Stimulated activated CD8-positive, alpha-beta memory T cell treated with anti-CD3 and anti-CD28 coated beads, Interleukin-2, amount 100 ng/mL, for 48 hours (primary cell): ENCODE data around the gene PRR12.

ENCODE experiments used
- DNase-seq, 2 donors: peaks; one replicate each; pipeline ENCODE4 v3.0.0-alpha.2; 2020; ENCODE audit warnings: low read depth in 2 of 2

The PRR12 gene, protein sequence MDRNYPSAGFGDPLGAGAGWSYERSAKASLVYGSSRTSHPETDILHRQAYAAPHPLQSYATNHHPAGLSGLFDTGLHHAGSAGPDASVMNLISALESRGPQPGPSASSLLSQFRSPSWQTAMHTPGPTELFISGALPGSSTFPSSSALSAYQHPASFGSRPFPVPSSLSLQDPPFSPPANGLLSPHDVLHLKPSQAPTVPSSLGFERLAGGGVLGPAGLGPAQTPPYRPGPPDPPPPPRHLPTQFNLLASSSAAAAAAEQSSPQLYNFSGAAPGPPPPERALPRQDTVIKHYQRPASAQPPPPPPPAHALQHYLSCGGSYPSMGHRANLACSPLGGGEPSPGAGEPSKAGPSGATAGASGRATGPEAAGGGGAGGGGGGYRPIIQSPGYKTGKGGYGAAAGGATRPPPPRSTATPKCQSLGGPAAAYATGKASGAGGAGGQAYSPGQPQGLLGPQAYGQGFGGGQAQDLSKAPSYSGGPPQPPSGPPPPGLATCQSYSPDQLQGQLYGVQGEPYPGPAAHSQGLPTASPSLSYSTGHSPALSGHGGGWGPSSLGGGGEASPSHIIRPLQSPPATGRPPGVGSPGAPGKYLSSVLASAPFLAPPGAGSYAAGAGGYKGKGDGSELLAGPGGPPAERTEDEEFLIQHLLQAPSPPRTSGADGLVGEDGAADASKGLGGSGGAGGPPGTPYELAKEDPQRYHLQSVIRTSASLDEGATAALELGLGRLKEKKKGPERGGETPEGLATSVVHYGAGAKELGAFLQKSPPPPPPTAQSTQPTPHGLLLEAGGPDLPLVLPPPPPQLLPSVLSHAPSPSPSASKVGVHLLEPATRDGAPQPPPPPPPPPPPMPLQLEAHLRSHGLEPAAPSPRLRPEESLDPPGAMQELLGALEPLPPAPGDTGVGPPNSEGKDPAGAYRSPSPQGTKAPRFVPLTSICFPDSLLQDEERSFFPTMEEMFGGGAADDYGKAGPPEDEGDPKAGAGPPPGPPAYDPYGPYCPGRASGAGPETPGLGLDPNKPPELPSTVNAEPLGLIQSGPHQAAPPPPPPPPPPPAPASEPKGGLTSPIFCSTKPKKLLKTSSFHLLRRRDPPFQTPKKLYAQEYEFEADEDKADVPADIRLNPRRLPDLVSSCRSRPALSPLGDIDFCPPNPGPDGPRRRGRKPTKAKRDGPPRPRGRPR (N-terminal part only)

DNA sequence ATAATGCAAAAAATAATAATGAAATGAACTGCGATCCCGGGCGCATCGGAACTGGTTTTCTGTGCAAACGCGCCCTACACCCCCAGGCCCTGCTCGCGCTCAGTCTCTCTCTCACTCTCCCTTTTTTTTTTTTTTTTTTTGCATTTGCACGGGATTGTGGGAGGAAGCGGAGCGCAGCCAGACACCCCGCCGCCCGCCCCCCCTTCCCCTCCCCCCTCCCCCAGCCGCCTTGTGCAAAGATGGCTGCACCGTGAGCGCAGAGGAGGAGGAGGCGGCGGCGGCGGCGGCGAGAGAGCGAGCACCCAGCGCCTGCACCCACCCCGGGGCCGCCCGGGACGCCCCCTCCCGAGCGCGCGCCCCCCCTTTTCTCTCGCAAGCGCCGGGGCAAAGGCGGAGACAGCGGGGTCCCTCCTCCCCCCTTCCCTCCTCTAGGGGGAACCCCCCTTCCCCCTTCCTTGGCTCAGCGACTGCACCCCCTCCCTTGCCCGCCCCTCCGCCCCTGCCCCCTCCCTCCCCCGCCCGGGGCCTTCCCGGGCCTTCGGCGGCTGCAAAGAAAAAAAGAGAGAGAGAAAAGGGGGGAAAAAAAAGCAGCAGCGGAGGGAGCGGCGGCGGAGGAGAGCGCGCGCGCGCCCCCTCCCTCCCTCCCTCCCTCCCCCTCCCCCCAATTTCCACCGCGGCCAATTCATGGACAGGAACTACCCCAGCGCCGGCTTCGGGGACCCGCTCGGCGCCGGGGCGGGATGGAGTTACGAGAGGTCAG is at the start of gene PRR12:
TSS of gene PRR12 (plus strand) at position 212 of the 760 bp plus-strand sequence. CDS start at position 685, 473 bp downstream.
- peak; percentile 46 to 61 for DNase-seq

DNA sequence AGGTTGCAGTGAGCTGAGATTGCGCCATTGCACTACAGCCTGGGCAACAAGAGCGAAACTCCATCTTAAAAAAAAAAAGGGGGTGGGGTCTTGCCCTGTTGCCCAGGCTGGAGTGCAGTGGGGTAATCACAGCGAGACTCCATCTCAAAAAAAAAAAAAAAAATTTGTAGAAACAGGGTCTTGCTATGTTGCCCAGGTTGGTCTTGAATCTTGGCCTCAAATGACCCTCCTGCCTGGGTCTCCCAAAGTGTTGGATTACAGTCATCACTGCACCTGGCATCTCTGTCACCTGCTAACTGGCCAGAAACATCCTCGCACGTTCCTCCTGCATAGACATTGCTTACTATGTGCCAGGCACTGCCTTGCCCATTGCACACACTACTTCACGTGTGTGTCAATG is 49.1 kb upstream of the PRR12 start:
- DNase-seq, result no peak

DNA sequence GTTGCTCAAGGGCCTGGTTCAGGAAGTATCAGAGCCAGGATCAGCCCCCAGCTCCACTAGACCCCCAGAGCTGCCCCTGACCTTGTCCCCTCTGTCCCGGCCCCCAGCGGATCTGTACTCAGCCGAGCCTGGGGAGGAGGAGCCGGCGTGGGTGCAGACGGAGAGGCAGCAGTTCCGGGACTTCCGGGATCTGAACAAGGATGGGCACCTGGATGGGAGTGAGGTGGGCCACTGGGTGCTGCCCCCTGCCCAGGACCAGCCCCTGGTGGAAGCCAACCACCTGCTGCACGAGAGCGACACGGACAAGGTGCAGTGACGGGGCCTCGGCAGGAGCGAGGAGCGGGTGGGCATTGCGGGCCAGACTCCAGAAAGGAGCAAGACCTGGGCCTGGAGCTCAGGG is 48.5 kb upstream of the PRR12 start:
- DNase-seq, result no peak

DNA sequence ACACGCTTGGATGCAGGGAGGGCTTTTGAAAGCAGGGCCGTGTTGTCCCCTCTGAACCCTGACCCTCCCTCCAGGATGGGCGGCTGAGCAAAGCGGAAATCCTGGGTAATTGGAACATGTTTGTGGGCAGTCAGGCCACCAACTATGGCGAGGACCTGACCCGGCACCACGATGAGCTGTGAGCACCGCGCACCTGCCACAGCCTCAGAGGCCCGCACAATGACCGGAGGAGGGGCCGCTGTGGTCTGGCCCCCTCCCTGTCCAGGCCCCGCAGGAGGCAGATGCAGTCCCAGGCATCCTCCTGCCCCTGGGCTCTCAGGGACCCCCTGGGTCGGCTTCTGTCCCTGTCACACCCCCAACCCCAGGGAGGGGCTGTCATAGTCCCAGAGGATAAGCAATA is 48.0 kb upstream of the PRR12 start:
- no peak for DNase-seq

DNA sequence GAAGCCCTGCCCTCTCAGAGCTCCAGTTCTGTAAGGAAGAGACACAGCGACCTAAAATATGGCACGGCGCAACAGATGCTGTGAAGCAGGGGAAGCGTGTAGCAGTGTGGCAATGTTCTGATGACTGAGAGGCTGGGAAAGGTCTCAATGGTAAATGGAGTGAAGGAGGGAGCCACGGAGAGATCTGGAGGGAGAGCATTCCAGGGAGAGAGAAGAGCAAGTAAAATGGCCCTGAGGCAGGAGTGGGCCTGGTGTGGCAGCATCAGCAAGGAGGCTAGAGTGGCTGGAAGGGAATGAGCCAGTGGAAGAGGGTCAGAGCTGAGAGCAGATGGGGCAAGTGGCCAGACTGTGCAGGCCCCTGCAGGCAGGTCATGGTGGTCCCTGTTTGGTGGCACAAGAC is 46.8 kb upstream of the PRR12 start:
- no peak for DNase-seq

DNA sequence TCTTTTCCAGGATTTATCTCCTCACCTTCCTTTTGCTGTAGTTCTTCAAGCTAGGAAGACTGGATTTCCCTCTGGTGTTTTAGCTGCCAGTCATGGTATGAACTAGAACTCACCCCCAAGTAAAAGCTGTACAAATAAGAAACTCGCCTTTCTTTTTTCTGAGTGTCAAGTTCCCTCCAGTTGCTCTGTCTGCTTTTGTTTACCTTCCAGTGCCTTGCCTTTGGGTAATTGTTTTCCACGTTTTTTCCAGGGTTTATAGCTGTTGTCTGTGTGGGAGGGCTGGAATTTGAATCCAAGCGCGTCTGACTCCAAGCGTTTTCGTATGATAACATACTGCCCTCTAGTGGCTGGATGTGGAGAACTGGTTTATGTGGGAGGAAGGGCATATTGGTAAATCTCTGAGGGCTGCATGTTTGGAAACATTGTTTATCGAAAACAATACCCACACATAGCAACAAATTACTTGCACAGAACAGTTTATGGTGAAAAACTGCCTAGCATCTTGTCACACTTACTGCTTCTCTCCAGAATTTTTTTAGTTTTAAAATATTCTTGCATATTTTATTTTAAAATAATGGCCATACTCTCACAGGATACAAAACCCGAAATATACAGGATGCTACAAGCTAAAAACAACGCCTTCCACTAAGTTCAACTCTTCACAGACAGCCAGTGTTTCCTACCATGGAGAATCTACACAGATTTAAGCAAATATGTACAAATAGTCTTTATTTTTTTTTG is 44.0 kb upstream of the PRR12 start:
- no peak for DNase-seq

DNA sequence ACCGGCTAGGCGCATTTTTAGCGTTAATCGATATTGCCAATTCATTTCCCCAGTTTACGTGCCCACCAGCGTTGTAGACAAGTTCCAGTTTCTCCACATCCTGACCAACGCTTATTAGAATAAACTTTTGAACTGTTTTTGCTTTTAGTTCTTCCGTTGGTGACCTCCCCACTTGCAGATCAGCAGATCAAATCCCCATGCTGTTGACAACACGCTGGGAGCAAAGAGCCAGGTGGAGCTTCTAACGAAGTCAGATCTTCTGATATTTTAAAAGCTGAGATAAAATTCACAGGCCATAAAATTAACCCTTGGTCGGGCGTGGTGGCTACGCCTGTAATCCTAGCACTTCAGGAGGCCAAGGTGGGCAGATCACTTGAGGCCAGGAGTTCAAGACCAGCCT is 41.9 kb upstream of the PRR12 start:
- DNase-seq, result no peak

DNA sequence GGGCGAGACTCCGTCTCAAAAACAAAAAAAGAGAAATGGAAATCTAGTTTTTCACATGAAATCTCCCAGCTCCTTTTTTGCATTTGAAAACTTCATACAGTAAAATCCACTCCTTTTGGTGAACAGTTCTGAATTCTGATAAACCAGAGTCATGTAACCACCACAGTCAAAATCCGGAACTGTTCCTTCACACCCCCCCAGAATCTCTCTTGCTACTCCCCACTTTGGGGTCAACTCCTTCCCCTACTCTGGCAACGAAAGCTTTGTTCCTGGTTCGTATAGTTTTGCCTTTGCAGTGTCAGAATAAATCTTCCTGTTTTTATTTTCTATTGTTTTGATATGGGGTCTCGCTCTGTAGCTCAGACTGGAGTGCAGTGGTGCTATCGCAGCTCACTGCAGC is 39.5 kb upstream of the PRR12 start:
- no peak for DNase-seq

DNA sequence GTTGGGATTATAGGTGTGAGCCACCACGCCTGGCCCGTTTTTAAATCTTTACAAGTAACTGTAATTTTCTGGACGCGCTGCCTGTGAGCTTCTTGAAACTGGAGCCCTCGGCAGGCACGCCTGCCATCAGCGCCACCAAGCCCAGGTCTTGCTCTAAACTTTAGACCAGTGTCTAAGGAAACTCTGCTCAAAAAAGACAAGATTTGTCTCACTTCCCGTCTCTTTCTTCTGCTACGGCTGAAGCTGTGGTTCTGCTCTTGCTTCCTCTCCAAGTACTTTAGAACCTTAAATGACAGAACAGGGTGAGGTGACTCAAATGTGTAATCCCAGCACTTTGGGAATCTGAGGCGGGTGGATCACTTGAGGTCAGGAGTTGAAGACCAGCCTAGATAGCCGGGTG is 38.2 kb upstream of the PRR12 start:
- no peak for DNase-seq

DNA sequence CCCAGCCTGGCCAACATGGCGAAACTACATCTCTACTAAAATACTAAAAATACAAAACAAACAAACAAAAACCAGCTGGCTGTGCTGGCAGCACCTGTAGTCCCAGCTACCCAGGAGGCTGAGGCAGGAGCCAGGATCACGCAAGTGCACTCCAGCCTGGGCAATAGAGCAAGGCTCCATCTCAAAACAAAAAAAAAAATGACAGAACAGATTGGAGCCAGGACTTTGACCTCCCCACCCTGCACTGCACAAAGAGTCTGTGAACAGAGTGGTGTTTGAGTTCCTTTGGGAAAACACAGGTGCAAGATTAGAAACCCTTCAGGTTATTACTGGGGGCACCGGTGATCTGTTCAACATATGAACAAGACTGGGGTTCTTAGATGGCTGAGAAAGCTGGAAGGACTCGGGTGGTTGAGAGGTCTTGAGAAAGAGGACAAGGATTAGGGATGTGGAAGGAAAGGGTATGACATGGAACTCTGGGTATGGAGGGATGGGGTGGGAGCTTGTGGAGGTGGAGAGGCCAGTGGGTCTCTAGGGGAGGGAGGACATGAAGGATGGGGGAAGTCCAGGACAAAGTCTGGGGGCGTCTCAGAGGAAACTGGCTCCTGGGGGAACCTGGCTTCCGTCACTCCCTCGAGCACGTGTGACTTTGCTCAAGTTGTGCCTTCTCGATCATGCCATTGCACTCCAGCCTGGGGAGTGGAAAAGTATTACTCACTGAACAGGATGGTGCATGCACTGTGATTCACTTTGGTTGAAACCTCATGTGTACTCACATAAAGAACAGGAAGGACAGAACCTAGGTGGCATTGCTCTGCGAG is 37.3 kb upstream of the PRR12 start:
- DNase-seq, result no peak

DNA sequence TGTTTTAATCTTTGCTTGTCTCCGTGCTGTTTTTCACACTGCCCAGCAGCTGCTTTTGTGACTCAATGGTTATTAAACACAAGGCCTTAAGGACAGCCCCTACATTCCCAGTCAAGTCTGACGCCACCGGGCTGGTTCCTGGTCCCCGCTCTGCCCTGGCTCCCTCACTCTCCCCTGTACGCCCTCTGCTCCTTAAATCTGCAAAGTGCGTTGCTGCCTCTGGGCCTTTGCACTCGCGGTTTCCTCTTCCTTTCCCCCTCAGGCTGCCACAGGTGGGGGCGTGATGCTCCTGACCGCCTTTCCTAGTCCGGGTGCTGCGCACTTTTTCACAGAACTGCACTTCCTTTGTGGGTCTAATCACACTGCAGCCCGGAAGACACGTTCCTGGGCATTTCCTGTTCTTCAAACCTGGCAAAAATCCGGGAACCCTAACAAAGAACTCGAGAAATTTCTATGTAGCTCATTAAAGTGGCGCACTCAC is 36.2 kb upstream of the PRR12 start:
- peak in 1 of 2 donors; percentile 40 for DNase-seq

DNA sequence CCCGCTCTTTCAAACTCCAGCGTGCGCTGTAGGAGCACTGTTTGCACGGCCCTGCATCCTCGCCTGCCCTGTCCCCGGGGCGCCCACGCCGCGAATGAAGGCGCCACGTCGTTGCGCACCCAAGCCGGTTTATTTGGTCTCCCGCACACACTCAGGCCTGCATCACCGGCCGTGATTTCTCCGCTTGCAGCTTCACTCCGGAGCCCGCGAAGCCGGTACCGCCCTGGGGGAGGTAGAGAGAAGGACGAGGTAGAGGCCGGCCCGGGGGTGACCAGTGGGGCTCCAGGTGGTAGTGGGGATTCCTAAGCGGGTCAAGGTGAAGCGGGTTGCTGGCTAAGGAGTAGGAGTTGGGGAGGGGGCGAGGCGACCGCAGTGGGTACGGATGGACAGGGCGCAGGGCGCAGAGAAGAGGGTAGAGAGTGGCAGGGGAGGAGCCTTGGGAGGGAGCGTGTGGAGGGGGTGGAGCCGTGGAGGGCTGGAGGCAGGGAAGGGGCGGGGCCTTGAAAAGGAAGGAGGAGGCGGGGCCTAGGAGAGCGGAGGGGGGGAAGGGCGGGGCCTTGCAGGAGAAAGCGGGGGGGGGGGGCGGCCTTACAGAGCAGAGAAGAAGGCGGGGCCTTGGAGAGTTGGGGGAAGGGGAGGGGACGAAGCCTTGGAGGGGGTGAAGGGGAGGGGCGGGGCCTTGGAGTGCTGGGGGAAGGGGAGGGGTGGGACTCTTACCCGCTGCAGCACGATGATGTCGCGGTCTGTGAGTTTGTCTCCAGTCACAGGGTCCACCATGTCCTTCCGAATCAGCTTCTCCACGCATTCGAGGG is 35.2 kb upstream of the PRR12 start:
- DNase-seq, result peak; percentile 44 to 77

DNA sequence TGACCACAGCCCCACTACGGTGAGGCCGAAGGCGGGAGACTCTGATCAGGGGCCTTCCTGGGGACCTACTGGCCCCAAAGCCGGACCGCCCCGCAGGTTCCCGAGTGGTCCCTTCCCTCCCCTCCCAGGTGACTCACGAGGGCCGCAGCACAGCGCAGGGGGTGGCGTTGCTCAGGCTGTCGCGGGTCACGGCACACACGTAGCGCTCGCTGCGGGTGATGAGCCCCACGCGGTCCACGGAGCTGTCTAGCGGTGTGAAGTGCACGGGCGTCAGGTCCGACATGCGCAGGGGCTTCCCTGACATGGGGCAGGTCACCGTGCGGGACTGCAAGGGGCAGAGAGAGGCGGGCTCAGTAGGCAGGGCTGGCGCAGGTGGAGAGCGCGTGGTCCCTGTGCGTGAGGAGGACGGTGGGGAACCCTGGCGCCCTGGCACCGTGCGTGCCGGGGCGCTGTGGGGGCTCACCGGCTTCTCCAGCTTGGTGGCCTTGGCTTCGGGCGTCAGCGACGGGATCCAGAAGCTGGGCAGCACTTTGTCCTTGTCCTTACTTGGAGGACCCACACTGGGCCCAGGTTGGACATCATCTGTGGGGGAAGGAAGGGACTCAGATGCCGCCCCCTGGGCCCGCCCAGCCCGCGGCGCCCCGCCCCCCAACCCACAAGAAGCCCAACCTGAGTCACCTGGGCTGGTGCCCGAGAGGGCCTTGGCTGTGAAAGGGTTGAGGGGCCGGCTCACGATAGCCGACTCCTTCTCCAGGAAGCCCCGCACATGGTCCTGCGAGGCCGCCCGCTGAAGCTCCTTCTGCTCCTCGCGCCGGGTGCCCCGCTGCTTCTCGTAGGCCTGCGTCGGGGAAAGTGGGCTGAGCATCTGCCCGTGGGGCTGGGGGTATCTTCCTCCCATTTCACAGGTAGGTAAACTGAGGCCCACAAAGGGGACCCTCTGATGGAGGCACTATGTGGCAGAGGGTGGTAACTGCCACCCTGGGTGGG is 34.3 kb upstream of the PRR12 start:
- no peak for DNase-seq

DNA sequence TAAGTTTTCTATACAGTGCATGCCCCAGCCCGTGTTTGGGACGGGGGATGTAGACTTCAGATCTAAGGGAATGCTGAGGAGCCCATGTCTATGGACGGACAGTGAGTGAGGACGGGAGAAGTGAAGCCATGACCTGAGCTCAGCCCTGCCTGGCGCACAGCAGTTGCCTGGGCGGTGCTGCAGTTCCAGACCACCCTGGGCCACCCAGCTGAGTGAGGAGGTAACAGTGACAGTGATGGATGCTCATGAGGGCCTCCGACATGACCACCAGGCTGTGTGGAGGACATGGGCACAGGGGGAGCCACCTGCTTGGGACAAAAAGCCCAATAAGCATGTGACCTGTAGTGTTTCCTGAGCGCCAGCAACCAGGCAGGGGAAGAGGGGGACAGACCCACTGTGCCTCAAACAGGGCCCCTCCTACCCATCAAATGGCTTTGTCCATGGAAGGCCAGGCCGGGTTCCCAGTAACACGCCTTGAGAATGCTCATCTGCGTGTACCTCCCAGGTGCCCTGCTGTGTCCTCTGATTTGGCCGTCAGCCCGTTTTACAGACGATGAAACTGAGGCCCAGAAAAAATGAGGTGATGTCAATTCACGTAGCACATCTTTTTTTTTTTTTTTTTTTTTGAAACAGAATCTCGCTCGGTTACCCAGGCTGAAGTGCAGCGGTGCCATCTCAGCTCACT is 33.2 kb upstream of the PRR12 start:
- no peak for DNase-seq

DNA sequence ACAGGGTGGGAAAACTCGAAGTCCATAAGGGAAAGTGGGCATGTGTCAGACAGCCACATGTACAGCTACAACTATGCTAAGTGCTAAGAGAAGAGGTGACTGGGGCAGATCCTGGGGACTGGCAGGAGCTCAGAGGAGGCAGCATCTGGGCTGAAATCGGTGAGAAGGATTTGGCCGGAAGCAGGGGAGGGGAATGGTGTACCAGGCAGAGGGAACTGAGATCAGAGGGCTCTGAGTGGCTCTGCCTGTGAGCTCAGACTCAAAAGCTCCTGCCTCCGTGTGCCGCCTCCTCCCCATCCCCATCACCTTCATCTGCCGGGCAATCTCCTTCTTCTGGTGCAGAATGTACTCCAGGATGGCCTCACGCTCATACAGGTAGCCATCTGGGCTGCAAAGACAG is 32.4 kb upstream of the PRR12 start:
- no peak for DNase-seq

DNA sequence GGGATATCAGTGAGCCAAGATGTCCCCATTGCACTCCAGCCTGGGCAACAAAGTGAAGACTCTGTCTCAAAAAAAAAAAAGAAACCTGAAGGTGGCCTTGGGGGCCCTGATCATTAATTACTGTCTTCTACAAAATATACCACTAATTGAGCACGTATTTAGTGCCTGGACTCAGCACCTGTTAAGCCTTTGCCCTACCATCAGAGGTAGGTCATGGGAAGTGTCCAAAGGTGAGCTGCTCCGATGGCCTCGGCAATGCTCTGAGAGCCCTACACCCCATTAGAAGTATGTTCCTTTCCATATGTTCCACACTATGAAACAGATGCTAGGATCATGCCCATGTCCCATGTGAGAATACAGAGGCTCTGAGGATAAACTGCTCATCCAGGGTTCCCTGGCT is 31.5 kb upstream of the PRR12 start:
- DNase-seq, result no peak

DNA sequence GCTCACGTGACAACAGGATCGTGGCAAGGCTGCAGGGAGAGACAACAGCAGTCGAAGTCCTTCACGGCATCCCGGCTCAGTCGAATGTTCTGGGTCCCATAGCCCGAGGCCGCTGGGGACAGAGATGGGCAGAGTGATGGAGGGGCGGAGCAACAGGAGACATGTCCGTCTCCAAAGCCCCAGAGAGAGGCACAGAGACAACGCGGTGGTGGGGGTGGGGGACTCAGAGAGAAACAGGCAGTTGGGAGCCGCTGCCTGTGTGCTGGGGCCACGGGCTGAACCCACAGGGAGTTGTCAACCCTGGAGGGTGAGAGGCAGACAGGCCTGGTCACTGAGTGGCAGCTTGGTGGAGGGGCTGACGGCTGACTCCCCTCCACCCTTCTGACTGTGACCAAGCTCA is 31.1 kb upstream of the PRR12 start:
- no peak for DNase-seq
